GM12878 (cell line): ENCODE data around the gene PLK1.
A peak's percentile ranks its signal among the peaks of the same experiment; 100 is the strongest.

Source experiments
- EP300 ChIP-seq, 2 experiments: fragments of 150-350 bp in 1 of 2; IDR thresholded peaks; 2 replicates each; pipeline ENCODE4 v1.6.1; 2011 to 2012; ENCODE audit warnings: low read depth in 2 of 2, low read length in 2 of 2, borderline replicate concordance in 1 of 2, improper control_type of control experiment in 1 of 2, inconsistent platforms in 1 of 2; ENCODE audit not compliant: control insufficient read depth in 1 of 2
- POLR2A ChIP-seq: IDR thresholded peaks from 2 replicates; pipeline ENCODE4 v1.6.1; 2011; ENCODE audit warnings: low read depth, mild to moderate bottlenecking, low read length
- SMAD5 ChIP-seq: IDR thresholded peaks from 2 replicates; pipeline ENCODE4 v1.6.1; 2016; ENCODE audit warnings: antibody characterized with exemption, low read depth
- TARDBP ChIP-seq: IDR thresholded peaks from 2 replicates; pipeline ENCODE4 v1.6.1; 2016; ENCODE audit warnings: borderline replicate concordance
- ZNF592 ChIP-seq: fragments of 450-650 bp; IDR thresholded peaks from 2 replicates; pipeline ENCODE4 v1.6.1; 2017; ENCODE audit warnings: mild to moderate bottlenecking, moderate library complexity
- ZSCAN29 ChIP-seq: fragments of 450-650 bp; IDR thresholded peaks from 2 replicates; pipeline ENCODE4 v1.6.1; 2017; ENCODE audit warnings: mild to moderate bottlenecking, moderate library complexity

GRCh38 chr16:23691483-23692189 is 12.9 kb downstream of the PLK1 start:
- TF ChIP-seq TARDBP (no peak), EP300 (IDR thresholded peaks at IDR 0.05; ENCODE audit: borderline replicate concordance in 1 of 2, control insufficient read depth in 1 of 2, low read depth in 2 of 2, low read length in 2 of 2) (no peak), POLR2A (peak; percentile 2; the same call in 1 of the 2 replicates), ZSCAN29 (no peak), SMAD5 (no peak), ZNF592 (no peak)
